Esophagus (tissue), 2 donors: ENCODE results near the gene SPEF1. TPM values are rescaled to one million over a fixed set of nuclear protein-coding genes. Genes with fewer than 3 reads are reported as not detected.

Experiments used
- H3K27ac ChIP-seq, 2 donors: one replicate each; pipeline ENCODE4 v1.5.1; 2013; ENCODE audit warnings: low read depth in 2 of 2, mild to moderate bottlenecking in 2 of 2, inconsistent platforms in 1 of 2, low read length in 1 of 2, moderate library complexity in 1 of 2
- H3K27me3 ChIP-seq, 2 donors: one replicate each; pipeline ENCODE4 v1.6.1; 2013; ENCODE audit warnings: low read length in 2 of 2, control low read depth in 1 of 2, mild to moderate bottlenecking in 1 of 2; ENCODE audit not compliant: insufficient read depth in 2 of 2, control insufficient read depth in 1 of 2
- H3K36me3 ChIP-seq, 2 donors: one replicate each; pipeline ENCODE4 v1.6.1; 2013; ENCODE audit warnings: low read length in 1 of 2; ENCODE audit not compliant: control insufficient read depth in 2 of 2, insufficient read depth in 2 of 2
- H3K4me1 ChIP-seq, 2 donors: one replicate each; pipeline ENCODE4 v1.6.1; 2013; ENCODE audit warnings: low read length in 1 of 2; ENCODE audit not compliant: control insufficient read depth in 2 of 2, insufficient read depth in 2 of 2
- H3K4me3 ChIP-seq, 2 donors: one replicate each; pipeline ENCODE4 v1.5.1; 2013; ENCODE audit warnings: low read length in 2 of 2, mild to moderate bottlenecking in 2 of 2, low read depth in 1 of 2, moderate library complexity in 1 of 2
- H3K9me3 ChIP-seq, 2 donors: one replicate each; pipeline ENCODE4 v1.6.1; 2013; ENCODE audit warnings: mild to moderate bottlenecking in 2 of 2, low read depth in 1 of 2, low read length in 1 of 2, moderate library complexity in 1 of 2; ENCODE audit not compliant: control insufficient read depth in 2 of 2, insufficient read depth in 1 of 2
- WGBS, 2 donors: extraction: QIAGEN DNeasy Blood & Tissue Kit; methylation state at CpG; one replicate each; pipeline ENCODE4 v1.1.7; 2013; 5-methylcytosine and 5-hydroxymethylcytosine counted together
- polyA plus RNA-seq, 2 donors: library from polyadenylated mRNA; stranded (reverse); fragments of 200-250 nt; gene quantifications; one replicate each; pipeline ENCODE4 v1.2.3, GENCODE V29; 2013
- donor health status: healthy with polysubstance abuse.
- donor health status: Bipolar disorder and iron deficiency.

The SPEF1 gene
- polyA plus RNA-seq, 2 donors = 0.07 to 0.08 TPM

DNA sequence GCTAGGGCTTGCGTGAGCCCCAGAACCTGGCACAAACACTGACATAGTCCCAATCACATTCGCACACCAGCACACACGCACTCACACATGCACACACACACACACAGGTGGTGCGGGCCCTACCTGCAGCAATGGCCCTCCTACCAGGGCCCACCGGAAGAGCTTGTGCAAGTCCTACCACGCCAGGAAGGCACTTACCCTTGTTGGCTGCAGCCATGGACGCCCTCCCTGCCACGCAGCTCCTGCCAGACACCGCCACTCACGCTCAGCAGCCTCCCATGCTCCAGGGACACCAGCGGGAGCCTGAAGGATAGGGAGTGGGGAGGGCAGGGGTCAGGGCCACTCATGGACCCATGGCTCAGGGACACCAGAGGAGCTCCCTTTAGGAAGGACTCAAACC, 21.4 kb downstream of the SPEF1 start:
- Histone ChIP-seq H3K4me1 (peaks cover 0 to 3% of the 10 kb centered on the region in 2 donors), H3K36me3 (peaks cover 0 to 13% of the 10 kb centered on the region in 2 donors), H3K27ac (no peak overlapping the region), H3K4me3 (no peak overlapping the region), H3K27me3 (no peaks in the 10 kb centered on the region), H3K9me3 (no peaks in the 10 kb centered on the region)
- 88 to 92% methylated on average over 11 of the region's 11 CpGs for WGBS, 2 donors

GRCh38 chr20:3759316-3759823, 21.9 kb downstream of the SPEF1 start:
- H3K27me3 ChIP-seq = no peaks in the 10 kb centered on the region
- no peaks in the 10 kb centered on the region for H3K9me3 ChIP-seq
- 77 to 87% methylated on average over 11 of the region's 11 CpGs for WGBS, 2 donors
- no peak overlapping the region for H3K4me3 ChIP-seq
- H3K27ac ChIP-seq = no peak overlapping the region
- H3K36me3 ChIP-seq = peaks cover 0 to 13% of the 10 kb centered on the region in 2 donors
- peaks cover 0 to 3% of the 10 kb centered on the region in 2 donors for H3K4me1 ChIP-seq

DNA sequence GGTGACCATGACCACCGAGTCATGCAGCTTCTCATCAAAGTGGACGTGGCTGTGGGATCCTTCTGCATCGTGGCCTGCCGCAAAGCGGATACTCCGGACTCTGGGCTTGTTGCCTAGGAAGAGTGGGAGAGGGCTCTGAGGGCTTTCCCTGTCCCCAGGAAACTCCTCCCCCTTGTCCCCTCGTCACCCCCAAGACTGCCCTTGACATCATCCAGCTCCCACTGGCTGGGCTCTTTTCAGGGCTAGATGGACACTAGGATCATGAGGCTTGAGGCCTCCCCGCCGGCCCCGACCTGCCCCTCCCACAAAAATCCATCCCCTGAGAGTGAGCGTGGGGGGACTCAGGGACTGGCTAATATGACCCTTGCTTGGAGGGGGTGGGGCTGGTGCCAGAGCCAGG, 22.7 kb downstream of the SPEF1 start:
- H3K36me3 ChIP-seq = peaks cover 0 to 13% of the 10 kb centered on the region in 2 donors
- 89 to 92% methylated on average over 11 of the region's 11 CpGs for WGBS, 2 donors
- H3K27ac ChIP-seq = no peak overlapping the region
- H3K4me1 ChIP-seq = peaks cover 0 to 3% of the 10 kb centered on the region in 2 donors
- H3K9me3 ChIP-seq = no peaks in the 10 kb centered on the region
- H3K4me3 ChIP-seq = no peak overlapping the region
- H3K27me3 ChIP-seq = no peaks in the 10 kb centered on the region

- H3K27ac ChIP-seq = no peak overlapping the region
- WGBS, 2 donors = 91 to 100% methylated on average over 2 of the region's 2 CpGs
- H3K4me1 ChIP-seq = peaks cover 0 to 8% of the 10 kb centered on the region in 2 donors
- no peak overlapping the region for H3K4me3 ChIP-seq
- peaks cover 0 to 13% of the 10 kb centered on the region in 2 donors for H3K36me3 ChIP-seq
- no peaks in the 10 kb centered on the region for H3K9me3 ChIP-seq
- H3K27me3 ChIP-seq = no peaks in the 10 kb centered on the region
These were observed 24.0 kb downstream of the SPEF1 start for GRCh38 chr20:3757268-3757667.

DNA sequence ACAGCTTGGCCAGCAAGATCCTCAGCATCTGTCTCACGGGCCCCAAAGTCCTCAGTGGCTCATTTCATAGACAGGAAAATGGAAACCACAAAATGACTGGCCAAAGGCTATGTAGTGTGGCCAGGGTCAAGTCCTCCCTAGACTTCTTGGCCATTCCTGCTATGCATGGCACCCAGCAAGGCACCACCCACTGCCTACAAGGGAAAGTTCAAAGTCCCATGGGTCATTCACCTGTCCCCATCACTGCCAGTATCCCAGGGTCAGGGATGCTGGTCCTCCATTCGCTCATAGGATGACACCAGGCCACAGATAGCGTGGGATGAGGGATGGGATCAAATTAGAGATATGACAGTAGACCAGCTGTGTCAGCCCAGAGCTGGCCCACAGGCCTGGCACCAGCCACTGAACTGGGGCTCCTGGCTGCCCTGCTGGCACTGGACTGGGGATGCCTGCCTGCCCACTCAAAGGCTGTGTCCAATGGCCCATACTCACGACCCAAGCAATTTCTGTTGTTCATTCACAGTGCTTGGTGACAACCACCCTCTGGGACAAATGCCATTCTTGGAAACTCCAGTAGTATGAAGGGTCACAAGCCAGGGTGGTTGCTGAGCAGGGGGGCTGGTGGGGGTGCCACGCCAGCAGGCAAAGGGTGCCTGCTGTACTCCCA, 25.3 kb downstream of the SPEF1 start:
- H3K36me3 ChIP-seq = peaks cover 0 to 10% of the 10 kb centered on the region in 2 donors

GRCh38 chr20:3755269-3755668, 26.0 kb downstream of the SPEF1 start:
- no peak overlapping the region for H3K27ac ChIP-seq
- 89 to 91% methylated on average over 7 of the region's 7 CpGs for WGBS, 2 donors
- peaks cover 0 to 3% of the 10 kb centered on the region in 2 donors for H3K27me3 ChIP-seq
- no peaks in the 10 kb centered on the region for H3K9me3 ChIP-seq
- peaks cover 1 to 17% of the 10 kb centered on the region in 2 donors for H3K4me1 ChIP-seq
- H3K36me3 ChIP-seq = peaks cover 0 to 10% of the 10 kb centered on the region in 2 donors
- no peak overlapping the region for H3K4me3 ChIP-seq

More for the DNA sequence above, 25.3 kb downstream of the SPEF1 start:
- Histone ChIP-seq H3K4me1 (peaks cover 0 to 14% of the 10 kb centered on the region in 2 donors), H3K27ac (no peak overlapping the region), H3K4me3 (no peak overlapping the region), H3K27me3 (no peaks in the 10 kb centered on the region), H3K9me3 (no peaks in the 10 kb centered on the region)
- WGBS, 2 donors = 83 to 89% methylated on average over 5 of the region's 5 CpGs

- Histone ChIP-seq H3K27ac (no peak overlapping the region), H3K9me3 (no peaks in the 10 kb centered on the region), H3K4me1 (peaks cover 4 to 24% of the 10 kb centered on the region in 2 donors), H3K36me3 (peaks cover 0 to 6% of the 10 kb centered on the region in 2 donors), H3K27me3 (peaks cover 0 to 3% of the 10 kb centered on the region in 2 donors), H3K4me3 (no peak overlapping the region)
- 92 to 93% methylated on average over 16 of the region's 16 CpGs for WGBS, 2 donors
These were observed 27.0 kb downstream of the SPEF1 start for GRCh38 chr20:3754276-3754630.

DNA sequence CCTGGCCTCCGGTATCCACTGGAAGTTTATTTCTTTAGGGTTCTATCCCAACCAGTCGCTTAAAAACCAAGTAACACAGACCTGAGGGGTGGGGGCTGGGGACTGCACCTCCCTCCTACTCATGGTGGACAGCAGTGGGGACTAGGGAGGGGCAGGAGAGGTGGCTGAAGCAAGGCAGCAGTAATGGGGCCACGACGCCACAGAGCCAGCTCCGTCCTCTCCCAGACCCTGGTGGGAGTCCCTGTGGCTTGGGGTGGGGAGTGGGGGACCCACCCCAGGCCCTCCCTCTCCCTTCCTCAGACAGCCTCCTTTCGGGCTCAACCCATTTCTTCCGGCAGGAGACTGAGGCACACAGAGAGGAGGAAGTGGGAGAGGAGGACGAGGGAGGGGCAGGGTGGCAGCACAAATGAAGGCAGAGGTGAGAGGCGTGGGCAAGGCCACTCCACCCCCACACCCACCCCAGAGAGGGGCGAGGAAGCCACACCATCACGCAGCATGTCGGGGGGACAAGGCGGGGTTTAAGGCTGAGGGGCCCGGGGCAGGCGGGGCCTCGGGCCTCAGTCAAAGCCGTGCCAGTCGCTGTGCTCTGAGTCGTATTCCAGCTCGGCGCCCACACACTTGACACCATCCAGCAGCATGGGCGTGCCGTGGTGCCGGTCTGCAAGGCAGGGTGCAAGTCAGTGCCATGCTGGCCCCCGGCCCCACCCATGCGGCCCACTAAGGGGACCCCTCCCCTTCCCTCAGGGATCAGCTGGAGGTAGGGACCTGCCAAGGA, 27.6 kb downstream of the SPEF1 start:
- Histone ChIP-seq H3K36me3 (peaks cover 0 to 6% of the 10 kb centered on the region in 2 donors), H3K27ac (no peak overlapping the region), H3K9me3 (no peaks in the 10 kb centered on the region), H3K27me3 (peaks cover 0 to 3% of the 10 kb centered on the region in 2 donors), H3K4me3 (no peak overlapping the region), H3K4me1 (peaks cover 4 to 24% of the 10 kb centered on the region in 2 donors)
- 72 to 80% methylated on average over 24 to 26 of the region's 26 CpGs for WGBS, 2 donors

- H3K36me3 ChIP-seq = peaks cover 0 to 4% of the 10 kb centered on the region in 2 donors
- no peaks in the 10 kb centered on the region for H3K9me3 ChIP-seq
- H3K4me1 ChIP-seq = peaks cover 4 to 21% of the 10 kb centered on the region in 2 donors
- H3K4me3 ChIP-seq = no peak overlapping the region
- H3K27me3 ChIP-seq = peaks cover 0 to 3% of the 10 kb centered on the region in 2 donors
- no peak overlapping the region for H3K27ac ChIP-seq
- 43 to 51% methylated on average over 4 of the region's 4 CpGs for whole genome bisulfite sequencing, 2 donors
These were observed 28.1 kb downstream of the SPEF1 start for GRCh38 chr20:3753098-3753497.
